Prostate gland (tissue), 2 donors: ENCODE measurements around the gene PCDHB5.

Source experiments
- POLR2A ChIP-seq: fragments of 450-650 bp; IDR thresholded peaks from one replicate; pipeline ENCODE4 v1.6.1; 2016; ENCODE audit warnings: antibody characterized with exemption, mild to moderate bottlenecking
- TF ChIP-seq, protein P1 (sequence below), 4 experiments: fragments of 200-600 bp in 2 of 4; fragments of 450-650 bp in 2 of 4; sonication (generic) in 2 of 4; IDR thresholded peaks; 1 replicate in 3 of 4; 2 replicates in 1 of 4; pipeline ENCODE4 v1.5.1; 2016 to 2019; ENCODE audit warnings: antibody characterized with exemption in 4 of 4, mild to moderate bottlenecking in 2 of 4, moderate library complexity in 2 of 4

GRCh38 chr5:141180313-141180712 is 45.3 kb downstream of the PCDHB5 start:
- TF ChIP-seq, protein P1, sequence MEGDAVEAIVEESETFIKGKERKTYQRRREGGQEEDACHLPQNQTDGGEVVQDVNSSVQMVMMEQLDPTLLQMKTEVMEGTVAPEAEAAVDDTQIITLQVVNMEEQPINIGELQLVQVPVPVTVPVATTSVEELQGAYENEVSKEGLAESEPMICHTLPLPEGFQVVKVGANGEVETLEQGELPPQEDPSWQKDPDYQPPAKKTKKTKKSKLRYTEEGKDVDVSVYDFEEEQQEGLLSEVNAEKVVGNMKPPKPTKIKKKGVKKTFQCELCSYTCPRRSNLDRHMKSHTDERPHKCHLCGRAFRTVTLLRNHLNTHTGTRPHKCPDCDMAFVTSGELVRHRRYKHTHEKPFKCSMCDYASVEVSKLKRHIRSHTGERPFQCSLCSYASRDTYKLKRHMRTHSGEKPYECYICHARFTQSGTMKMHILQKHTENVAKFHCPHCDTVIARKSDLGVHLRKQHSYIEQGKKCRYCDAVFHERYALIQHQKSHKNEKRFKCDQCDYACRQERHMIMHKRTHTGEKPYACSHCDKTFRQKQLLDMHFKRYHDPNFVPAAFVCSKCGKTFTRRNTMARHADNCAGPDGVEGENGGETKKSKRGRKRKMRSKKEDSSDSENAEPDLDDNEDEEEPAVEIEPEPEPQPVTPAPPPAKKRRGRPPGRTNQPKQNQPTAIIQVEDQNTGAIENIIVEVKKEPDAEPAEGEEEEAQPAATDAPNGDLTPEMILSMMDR (IDR thresholded peaks at IDR 0.05), result no peak
- TF ChIP-seq POLR2A, result no peak
